ENCODE results near the gene GPATCH2L.

Gene GPATCH2L

DNA sequence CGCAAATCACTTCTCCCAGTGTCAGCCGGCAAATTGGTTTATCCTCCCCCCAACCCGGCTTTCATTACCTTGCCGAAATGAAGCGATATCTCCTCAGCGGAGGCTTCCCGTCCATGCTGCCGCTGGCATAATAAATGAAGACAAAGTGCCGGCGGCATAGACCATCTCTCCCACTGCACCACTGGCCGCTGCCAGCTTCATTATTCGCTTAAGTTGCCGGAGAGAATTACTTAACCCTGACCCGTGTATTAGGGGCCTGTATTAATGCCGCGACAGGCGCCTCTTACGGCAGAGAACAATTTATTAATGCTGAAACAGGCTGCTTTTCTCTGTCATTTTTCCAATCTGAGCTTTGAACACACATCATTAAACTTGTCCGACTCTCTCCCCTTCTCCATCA is 17.5 kb upstream of the GPATCH2L start:
- no peak for FAIRE-seq
- no peak for DNase-seq (ENCODE audit: extremely low spot score, insufficient read length, low read depth)

DNA sequence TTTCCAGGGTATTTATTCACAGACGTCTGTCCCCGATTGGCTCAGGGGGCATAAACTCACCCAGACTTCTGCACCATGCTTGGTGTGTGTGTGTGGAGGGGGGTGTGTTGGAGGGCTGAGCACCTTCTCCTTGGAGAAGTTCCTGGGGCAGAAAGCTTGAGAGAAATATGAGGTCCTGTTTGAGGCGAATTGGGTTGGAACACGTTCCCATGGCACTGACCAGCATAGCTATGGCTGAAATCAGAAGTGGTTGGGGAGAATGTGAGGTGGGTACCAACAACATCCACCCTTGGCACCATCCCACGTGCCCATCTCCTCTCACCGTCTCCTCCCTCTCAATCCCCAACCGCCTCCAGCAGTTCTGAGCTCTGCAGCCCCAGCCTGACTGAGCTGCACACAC is 16.0 kb upstream of the GPATCH2L start:
- no peak for DNase-seq (ENCODE audit: extremely low spot score, insufficient read length, low read depth)
- no peak for FAIRE-seq

DNA sequence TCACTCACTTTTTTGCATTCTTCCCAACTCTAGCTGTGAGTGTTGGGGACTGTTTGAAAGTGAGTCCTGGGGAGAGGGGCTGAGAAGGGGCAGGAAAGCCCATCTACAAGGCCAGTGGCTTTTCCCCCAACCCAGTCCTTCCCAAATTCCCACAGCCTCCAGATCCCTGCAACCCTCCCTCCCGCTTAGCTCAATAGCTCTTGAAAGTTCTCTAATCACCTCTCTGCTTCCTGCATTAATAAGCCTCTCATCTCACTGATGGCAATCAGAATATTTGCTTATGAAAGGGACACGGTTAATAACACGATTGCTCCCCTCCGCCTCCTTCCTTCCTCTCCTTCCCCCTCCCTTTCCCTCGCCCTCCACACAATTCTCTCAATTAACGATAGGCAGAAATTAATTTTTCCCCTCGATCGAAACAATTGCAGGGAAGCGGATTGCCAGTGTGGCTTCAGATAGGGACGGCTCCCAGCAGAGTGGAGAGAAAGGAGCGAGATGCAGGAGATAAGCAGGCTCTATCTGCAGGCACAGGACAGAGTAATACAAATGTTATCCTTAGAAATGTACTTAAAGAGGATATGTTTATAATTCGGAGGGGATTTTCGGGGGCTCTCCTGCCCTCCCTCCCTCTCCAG is 15.1 kb upstream of the GPATCH2L start:
- DNase-seq (ENCODE audit: extremely low spot score, insufficient read length, low read depth) (no peak), FAIRE-seq (no peak)

DNA sequence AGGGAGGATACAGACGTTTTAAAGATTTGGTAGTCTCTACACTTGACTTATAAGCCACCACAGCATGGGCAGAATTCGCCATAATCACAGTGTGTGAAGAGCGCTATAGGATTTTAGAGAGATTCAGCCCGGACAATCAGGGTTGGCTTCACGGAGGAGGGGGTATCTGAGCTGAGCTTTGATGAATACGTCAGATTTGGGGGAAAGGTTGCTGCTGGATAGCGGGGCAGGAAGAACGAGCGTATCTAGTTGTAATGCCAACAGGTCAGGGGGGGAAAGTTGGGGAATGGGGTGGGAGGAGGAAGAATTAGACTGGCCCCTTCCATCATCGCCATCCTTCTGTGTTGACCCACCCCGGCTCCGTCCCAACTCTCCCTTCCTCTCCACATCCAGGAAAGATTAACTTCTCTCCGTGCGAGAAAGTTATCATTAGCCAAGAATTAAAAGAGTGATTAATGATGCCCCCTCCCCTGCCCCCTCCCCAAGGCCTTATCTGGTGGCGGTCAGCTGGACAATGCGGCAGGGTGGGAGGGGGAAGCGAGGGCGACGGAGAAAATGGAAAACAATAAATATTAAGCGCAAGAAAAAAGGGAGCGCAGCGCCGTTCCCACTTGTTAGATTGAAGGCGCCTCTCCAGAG is 13.5 kb upstream of the GPATCH2L start:
- no peak for DNase-seq (ENCODE audit: extremely low spot score, insufficient read length, low read depth)
- FAIRE-seq = no peak

DNA sequence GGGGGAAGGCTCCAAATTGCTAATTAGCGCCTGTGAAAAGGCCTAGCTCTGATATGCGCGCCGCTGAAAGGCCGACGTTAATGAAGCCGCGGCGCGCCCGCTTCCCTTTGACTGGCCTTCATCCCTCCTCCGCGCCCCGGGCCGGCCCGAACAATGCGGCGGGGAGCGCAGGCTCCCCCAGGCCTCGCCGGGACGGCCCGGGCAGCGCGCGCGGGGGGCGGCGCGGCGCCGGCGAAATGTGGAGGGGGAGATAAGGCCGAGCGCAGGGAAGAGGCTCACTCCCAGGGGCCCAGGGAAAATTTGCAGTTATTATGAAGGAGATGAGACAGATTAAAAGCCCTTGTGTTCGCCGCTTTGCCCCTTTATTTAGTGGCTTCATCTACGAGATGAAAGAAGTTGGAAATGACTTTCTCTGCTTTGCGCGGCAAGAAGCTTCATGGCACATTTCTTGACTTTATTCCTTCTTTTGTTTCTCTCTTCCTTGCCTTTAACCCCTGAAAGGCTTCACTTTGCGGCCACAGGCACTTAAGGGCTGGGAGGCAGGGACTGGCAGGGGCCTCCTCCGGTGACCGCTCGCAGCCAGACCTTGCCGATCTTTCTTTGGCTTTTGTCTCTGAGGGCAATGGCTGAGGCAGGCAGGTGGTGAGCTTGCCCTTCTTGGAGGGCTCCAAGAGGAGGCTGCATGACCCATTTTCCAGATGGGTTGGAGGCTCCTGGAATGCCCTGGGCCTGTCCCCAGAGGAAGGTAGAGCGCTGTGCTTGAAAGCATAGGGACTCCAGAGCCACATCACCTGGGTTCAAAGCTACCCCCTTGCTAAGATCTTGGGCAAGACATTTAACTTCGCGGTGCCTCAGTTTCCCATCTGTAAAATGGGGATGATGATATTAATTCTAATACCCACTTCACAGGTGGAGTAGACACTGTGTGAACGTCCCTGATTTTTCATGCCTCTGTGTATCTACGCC is 12.7 kb upstream of the GPATCH2L start:
- DNase-seq (ENCODE audit: extremely low spot score, insufficient read length, low read depth) = no peak

DNA sequence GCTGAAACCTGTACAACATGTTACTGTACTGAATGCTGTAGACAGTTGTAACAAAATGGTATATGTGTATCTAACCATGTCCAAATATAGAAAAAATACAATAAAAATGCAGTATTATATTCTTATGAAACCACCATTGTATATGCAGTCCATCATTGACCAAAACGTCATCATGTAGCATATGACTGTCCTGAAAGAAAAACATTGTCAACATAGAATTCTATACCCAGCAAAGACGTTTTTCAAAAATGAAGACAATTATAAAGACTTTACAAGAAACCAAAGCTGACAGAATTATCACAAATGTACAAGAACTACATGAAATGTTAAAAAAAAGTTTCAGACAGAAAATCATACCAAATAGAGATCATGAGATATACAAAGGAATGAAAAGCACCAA is 8.1 kb upstream of the GPATCH2L start:
- no peak for FAIRE-seq

More for the DNA sequence above, 12.7 kb upstream of the GPATCH2L start:
- no peak for FAIRE-seq

DNA sequence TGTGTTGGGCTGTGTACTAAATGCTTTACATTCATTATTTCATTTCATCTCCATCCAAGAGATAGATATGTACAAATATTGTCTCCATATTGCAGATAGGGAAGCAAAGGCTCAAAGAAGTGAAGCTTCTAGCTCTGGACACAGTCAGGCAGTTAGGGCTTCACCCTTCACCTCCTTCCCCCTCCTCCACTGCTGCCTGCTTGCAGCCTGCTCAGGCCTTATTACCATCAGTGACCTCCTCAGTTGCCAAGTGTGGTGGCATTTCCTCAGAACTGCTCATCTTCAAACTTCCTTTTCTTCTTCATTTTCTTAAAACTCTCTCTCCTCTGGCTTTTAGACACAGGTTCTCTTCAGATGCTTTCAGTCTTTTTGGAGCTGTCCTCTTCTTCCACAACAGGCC is 4.7 kb upstream of the GPATCH2L start:
- FAIRE-seq (no peak), DNase-seq (ENCODE audit: extremely low spot score, insufficient read length, low read depth) (no peak)

More for the DNA sequence above, 8.1 kb upstream of the GPATCH2L start:
- DNase-seq (ENCODE audit: extremely low spot score, insufficient read length, low read depth) = no peak

DNA sequence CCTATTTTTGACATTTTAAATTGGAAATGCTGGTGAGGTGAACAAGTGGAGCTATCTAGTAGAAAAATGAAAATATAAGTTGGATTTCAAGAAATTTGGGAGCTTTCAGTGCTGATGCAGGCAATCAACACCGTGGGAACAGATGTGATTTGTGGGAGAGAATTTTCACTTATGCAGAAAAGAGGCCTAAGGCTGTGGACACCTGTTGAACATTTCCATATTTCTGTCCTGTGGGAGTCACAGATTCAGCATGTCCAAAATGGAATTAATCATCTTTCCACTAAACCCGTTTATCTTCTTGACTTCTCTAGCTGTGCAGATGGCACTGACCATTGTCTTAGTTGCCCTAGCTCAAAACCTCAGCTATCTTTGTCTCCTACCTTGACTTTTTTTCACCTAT is 2.5 kb upstream of the GPATCH2L start:
- DNase-seq (ENCODE audit: extremely low spot score, insufficient read length, low read depth) (no peak), FAIRE-seq (no peak)

DNA sequence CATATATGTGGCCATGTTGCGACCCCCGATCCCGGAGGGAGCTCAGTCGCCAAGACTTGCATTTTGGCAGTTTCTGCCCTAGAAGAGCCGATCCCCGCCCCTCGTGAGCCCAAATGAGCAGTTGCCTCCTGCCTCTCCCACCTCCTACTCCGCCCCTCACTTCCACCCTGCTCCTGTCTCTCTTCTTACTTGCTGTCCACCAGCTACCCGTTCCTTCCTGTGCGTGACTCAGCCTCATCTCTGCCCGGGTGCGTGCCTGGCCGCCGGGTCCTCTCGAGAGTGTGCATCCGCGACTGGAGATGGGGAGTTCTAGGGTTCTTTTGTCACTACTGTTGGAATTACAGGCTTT is 585 bp downstream of the GPATCH2L start:
- DNase-seq (ENCODE audit: extremely low spot score, insufficient read length, low read depth) (peak; percentile 56), FAIRE-seq (peak; percentile 90)

DNA sequence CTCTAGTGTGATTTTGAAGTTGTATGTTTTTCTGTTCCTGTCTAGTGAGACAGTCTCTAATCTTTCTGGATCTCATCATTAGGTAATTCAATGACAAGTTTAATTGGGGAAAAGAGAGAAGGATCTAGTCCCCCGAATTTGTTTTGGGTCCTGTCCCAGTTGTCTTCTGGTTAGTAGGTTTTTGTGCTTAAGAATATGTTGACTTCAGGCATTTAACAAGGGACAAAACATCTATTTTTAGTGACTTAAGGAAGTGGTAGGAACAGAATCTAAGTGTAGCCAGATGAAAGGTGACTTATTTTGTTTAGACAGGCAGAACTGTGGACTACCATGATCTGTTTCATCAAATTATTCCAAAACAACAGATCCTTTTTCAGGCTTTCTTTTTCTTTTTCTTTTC is 2.2 kb downstream of the GPATCH2L start:
- FAIRE-seq (no peak), DNase-seq (ENCODE audit: extremely low spot score, insufficient read length, low read depth) (no peak)

DNA sequence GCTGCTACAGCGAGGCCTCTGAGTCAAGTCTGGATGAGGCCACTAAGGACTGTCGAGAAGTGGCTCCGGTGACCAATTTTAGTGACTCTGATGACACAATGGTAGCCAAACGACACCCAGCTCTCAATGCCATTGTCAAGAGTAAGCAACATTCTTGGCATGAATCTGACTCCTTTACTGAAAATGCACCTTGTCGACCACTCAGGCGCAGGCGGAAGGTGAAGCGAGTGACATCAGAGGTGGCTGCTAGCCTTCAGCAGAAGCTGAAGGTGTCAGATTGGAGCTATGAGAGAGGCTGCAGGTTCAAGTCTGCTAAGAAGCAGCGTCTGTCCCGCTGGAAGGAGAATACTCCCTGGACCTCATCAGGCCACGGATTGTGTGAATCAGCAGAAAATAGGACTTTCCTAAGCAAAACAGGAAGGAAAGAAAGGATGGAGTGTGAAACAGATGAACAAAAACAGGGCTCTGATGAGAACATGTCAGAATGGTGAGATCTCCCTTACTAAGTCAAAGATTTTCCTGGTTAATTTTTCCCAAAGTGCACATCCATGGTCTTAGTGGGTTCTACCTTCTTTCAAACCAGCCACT is 2.9 kb downstream of the GPATCH2L start:
- no peak for FAIRE-seq
- no peak for DNase-seq (ENCODE audit: extremely low spot score, insufficient read length, low read depth)

DNA sequence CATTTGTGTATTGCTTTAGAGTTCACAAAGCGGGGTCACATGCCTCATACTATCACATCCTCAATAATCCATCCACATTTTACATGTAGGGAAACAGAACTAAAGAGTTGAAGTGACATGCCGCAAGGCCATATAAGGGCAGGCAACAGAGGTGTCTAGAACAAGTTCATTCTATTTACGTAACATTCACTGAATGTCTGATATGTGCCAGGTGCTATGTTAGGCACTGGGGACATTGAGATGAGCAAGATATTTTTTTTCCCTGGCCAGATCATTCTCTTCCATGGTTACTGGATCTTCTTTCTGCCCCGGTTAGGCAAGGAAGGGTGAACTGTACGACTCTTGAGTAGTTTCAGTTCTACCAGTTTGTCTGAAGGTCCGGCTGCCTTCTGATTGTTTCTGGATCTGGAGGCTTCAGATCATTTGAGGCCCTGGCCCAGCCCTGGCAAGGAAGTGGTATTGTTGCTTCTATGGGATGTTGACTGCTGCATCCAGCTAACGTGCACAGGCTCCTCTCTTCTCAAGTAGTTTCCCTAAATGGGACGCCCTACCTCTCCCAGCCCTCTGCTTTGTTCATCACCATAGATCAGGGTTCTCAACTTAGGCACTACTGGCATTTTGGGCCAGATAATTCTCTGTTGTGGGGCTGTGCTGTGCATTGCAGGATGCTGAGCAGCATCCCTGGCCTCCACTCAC is 12.1 kb downstream of the GPATCH2L start:
- DNase-seq (ENCODE audit: extremely low spot score, insufficient read length, low read depth) (no peak), FAIRE-seq (no peak)

DNA sequence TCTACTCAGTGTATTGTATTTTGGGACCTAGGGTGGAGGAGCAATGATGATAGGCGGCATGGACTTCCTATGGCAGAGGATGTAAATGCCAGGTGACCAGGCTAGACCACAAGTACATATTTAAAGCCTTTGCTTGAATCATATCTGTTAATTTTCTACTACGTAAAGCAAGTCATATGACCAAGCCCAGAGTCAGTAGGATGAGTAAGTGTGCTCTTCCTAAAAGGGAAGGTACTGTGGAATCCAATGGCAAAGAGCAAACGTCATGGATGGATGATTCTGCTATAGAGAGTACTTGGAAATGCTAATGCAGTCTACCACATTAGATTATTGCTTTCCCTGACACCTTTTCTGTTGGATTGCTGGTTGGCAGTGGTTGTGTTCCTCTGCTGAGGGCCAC is 16.8 kb downstream of the GPATCH2L start:
- FAIRE-seq (peak; percentile 49), DNase-seq (ENCODE audit: extremely low spot score, insufficient read length, low read depth) (no peak)

DNA sequence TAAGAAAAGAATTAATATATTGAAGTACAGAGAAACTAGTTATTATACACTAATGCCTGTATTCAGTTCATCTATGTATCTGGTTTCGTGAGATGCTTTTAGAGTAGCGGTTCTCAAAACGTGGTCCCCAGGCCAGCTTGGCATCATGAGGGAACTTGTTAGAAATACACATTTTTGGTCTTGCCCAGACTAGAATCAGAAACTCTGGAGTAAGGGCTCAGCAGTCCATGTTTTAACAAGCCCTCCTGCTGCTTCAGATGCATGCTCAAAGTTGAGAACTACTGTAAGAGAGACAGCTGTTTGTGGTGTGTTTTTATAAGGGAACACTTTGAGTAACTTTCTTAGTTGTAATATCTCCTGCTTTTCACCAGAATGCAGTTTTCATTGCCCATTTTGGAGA is 18.1 kb downstream of the GPATCH2L start:
- FAIRE-seq = no peak
- DNase-seq (ENCODE audit: extremely low spot score, insufficient read length, low read depth) = no peak

DNA sequence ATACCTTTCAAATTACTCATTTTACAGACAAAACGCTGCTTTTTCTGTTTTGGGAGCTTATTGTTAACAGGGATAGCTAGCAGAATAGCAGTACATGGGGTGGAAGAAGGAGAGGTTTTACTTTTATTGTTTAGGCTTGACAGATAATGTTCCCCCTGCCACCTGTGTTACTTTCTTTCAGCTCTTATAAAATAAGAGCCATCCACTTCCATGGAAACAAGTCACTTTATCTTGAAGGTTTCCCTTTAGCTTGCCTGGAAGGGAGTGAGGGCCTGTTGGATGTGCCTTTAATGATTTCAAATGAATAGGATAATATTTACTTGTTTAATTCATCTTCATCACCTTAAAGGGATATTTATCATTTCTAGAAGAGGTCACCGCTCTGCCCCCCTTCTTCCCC is 23.3 kb downstream of the GPATCH2L start:
- no peak for FAIRE-seq

DNA sequence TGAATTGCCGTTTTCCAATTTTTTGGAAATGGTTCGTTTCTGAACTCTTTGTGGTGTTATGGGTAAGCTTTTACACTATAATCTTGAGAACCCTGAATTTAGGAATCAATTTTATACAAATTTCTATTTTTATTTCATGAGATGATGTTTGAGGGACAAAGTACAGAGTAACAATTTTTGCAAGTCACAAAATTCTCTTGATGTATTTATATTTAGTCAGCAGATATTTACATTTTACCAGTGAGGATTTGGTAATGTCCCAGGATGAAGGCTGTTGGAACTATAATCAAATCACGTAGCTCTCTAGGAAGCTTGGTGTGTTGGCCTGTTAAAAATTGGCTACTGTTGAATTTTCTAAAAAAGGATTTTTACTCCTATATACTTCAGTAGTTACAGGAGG is 24.2 kb downstream of the GPATCH2L start:
- no peak for DNase-seq (ENCODE audit: extremely low spot score, insufficient read length, low read depth)
- no peak for FAIRE-seq

More for the DNA sequence above, 23.3 kb downstream of the GPATCH2L start:
- DNase-seq (ENCODE audit: extremely low spot score, insufficient read length, low read depth) = no peak

DNA sequence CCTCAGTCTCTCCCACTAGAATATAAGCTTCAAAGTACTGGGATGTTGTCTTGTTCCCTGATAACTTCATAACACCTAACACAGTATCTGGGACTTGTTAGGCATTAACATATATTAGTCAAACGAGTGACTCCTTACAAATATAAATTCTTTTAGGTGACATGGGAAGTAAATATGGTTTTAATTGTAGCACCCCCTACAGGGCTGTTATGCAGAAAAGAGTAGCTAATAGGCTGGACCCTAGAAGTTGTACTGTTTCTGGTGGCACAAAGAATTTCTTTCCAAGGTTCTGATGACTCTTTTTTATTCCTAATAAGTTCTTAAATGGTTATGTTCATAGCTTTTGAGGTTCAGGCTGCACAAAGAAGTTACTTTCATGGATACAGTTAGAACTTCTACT is 29.8 kb downstream of the GPATCH2L start:
- FAIRE-seq (no peak), DNase-seq (ENCODE audit: extremely low spot score, insufficient read length, low read depth) (no peak)

DNA sequence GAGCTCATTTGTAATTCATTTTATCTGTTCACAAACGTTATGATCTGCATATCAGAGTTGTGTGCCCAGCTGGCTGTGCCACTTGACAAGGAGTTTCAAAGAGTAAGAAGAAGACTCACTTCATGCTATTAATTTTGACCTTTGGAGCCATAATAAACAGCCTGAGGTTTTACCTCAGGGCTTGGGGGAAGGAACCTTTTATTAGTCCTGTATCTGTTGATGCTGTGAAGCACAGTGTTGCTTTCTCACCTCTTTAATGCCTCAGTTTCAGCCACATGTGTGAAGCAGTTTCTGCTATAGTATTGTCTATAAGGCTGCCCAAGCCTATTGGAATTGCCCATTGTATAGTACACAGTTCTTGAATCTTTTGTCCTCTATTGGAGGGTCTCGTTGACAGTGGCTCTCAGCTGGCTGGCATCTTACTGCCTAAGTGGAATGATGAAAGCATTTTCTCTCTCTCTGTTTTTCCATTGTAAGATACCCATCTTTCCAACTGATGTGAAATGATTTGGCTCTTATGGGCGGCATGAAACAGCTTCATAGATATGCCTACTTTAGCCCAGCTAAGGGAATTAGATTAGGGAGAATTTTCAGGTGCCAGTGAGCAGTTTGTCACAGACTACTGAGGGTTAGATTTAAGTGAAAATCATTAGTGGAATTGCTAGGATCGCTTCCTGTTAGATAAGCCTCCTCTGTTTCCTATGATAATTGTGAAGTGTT is 34.7 kb downstream of the GPATCH2L start:
- no peak for DNase-seq (ENCODE audit: extremely low spot score, insufficient read length, low read depth)

DNA sequence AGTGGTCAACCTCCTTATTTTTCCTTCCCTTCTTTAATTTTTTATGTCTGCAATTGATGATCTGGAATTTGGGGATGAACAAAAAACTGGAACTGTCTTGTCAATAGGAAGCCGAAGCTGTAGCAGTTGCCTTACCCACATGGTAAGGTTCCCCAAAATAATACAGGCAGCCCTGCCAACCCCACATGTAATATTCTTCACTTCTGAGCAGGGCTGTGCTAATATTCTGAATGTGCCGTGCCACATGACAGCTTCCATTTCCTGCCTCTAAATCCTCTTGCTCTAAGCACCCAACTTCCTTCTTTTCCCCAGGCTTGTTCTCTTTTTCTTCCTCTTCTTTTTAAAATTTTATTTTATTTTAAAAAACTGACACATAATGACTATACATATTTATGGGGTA is 39.6 kb downstream of the GPATCH2L start:
- FAIRE-seq (peak; percentile 31), DNase-seq (ENCODE audit: extremely low spot score, insufficient read length, low read depth) (no peak)

More for the DNA sequence above, 34.7 kb downstream of the GPATCH2L start:
- FAIRE-seq = peak; percentile 51

Measured in GM18507 (cell line).